Stimulated activated CD4-positive, alpha-beta T cell treated with anti-CD3 and anti-CD28 coated beads, Interleukin-2, amount 100 ng/mL, for 48 hours (primary cell): ENCODE results near the gene PAX2.
A peak's percentile ranks its signal among the peaks of the same experiment; 100 is the strongest.

Source experiments
- DNase-seq, 2 donors: peaks; one replicate each; pipeline ENCODE4 v3.0.0-alpha.2; 2020

PAX2 gene

DNA sequence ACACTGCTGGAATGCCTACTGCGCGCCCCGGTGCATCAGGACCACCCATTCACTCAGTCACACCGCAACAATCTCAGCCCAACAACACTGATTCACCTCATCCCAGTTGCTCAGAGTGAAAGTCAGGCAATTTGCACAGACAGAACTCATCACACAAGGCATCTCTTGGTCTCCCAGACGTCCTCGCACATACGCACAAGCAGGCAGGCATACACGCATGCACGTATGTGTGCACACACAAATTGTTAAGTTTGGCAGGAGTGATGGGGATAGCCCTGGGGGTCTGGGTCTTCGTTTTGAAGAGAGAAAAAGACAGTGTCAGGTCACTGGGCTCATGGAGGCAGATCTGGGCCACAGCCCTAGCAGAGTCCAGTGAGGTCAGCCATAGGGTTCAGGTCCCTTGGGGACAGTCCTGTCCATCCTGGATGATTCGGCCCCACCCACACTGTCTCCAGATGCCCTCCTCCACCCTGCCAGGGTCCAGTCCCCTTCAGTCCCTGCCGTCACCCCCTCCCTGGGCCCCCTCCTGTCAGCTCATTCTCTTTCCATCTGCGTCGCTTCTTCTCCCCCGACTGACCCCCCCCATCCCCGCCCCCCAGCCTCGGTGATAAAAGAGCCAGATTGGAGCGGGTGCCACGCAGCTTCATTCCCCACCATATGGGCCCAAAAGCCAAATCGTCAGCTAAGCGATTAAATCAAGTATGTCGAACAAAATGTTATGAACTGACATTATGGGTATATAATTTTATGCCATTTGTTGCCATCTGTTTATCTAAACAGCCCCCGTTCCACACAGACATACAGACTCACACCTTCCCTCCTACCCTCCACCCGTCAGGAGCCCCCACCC lies 118.9 kb downstream of the PAX2 start:
- DNase-seq, result no peak

GRCh38 chr10:100864978-100865377 lies 119.6 kb downstream of the PAX2 start:
- no peak for DNase-seq

GRCh38 chr10:100866010-100866409 lies 120.6 kb downstream of the PAX2 start:
- no peak for DNase-seq

DNA sequence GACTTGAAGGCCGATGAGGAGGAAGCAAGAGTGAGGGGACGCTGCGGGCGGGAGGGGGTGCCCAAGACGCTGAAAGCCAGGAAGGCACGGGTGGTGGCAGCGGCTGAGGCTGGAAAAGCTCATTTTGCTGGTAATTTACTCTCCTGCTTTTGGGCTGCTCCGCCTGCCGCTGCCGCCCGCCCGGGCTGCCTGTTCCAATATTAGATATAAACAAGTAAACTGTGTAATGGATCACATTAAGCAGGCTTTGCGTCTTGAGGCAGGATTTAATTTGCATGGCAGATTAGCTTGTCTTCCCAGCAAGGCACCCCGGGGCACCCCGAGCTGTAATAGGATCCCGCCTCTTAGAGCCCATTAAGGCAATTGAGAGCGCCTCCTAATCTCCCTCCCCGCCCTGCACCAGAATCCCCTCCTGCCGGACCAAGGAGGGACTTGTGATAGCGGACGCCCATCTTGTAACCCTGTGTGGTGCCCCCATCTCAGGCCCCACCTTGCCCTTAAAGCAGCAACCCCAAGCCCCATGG lies 121.3 kb downstream of the PAX2 start:
- DNase-seq, result no peak

DNA sequence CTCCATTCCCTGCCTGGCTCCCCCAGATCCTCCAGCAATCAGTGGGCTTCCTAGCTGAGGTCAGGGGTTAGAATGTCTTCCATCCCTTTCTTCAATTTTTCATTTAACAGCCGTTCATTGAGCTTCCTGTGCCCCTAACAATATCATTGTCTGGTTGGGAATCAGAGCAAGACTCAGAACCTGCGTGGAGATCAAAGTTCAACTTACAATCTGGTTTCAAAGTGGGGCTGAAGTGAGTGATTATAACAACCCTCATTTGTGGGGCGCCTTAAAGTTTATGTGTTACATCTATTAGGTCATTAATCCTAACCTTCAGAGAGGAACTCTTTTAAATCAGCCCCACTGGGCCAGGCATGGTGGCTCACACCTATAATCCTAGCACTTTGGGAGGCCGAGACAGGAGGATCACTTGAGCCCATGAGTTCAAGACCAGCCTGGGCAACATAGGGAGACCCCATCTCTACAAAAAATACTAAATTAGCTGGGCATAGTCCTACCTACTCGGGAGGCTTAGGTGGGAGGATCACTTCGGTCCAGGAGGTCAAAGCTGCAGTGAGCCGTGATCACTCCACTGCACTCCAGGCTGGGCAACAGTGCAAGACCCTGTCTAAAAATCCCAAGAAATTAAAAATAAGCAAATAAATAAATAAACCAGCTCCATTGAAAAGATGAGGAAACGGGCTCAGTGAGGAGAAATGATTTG lies 122.0 kb downstream of the PAX2 start:
- DNase-seq, result no peak

DNA sequence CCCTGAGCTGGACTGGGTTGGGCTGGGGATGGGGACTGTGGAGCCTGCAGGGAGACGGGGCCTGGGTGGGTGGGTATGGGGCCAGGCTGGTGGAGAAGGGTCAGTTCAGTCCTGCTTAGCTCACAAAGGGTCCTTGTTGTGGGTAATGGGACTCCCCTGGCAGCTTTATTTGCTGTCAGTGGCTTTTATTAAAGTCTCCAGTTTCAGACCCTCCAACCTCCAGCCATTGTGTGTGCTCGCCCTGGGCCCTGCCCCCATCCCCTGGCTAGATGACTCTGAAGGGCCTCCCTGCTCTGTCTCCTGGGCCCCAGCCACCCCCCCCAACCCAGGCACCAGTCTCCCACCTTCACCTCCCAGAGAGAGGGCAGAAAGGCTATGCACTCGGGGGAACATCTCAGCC lies 123.0 kb downstream of the PAX2 start:
- DNase-seq, result no peak

DNA sequence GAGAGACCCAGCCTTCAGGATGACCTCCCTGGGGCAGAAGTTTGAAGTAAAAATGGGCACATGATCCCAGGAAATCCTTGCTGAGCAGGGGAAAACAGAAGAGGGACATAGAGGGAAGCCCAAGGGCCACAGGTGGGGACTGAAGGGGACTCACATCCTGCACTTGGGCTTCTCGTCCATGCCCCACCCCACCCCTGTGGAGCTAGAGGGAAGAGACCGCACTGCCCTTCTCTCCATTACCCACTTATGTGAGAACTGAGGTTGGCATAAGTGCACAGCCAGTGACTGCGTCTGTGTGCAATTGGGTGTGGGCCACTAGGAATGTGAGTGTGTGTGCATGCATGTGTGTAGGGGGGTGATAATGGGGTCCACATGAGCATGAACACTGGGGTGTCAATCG lies 124.0 kb downstream of the PAX2 start:
- DNase-seq, result no peak

DNA sequence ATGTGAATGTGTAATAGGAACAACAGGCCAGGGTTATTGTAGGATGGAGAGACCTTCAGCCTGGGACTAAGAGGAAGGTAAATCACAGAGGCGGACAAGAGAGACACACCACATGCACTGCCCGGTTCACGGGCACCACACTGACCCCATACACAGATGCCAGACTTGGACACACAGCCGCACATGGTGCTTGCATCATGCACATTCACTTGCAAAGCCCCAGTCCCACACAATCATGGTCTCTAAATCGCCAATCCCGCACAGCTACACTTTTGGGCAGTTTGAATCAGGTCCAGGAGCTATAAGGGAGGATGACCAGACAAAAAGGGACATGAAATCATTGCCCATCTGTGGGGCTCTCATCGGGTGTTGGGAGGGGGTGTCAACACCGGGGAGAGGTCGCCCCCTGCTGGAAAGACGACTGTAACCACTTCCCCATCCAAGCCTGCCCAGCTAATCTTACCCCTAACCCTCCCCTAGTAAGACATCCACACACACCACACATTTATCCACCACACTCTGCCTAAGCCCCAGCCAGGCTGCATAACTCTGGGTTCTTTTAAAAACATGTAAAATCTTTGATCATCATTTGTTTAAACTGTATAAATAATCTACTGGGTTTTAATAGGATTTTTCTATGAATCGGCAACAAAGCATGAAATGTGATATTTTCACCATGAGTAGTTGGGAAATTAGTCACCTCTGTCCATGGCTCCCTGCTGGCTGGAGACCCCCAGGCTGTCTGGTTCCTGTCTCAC lies 126.8 kb downstream of the PAX2 start:
- DNase-seq, result peak; percentile 76 to 81

- no peak for DNase-seq
Observed at GRCh38 chr10:100873146-100873826, 127.9 kb downstream of the PAX2 start.

GRCh38 chr10:100873827-100874326 lies 128.5 kb downstream of the PAX2 start:
- DNase-seq, result no peak

DNA sequence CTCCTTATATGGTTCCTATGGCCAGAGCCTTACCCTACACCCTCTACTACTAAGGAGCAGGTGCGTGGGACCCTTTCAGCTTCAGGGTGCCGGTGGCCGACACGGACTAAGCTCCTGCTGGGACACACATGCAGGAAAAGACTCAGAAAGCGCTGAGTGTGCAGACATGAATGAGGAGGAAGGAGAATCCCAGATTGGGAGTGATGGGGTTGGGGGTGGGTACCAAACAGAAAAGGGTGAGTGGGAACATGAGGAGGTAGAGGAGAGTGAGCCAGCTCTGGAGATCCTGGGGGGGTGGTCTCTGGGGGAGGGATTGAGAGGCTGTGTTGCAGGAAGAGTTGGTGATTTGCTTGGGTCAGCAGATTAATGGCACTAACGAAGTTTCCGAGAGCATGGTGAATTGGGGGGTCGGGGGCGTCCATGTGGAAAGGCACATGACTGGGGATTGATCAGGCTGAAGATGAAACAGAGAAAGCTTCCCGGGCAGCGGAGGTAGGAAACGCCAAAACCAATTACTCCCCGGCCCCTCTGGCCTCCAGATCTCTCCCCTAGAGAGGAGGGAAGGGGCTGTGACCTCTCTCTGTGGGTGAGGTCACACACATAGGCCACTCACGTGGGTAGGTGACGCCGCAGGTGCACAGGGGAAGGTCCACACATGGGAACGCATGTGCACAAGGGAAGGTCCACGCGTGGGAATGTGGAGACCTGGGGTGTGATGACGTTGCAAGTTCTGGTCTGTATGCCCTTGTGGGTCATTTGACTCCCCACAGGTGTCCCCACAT lies 129.5 kb downstream of the PAX2 start:
- DNase-seq, result no peak

- no peak for DNase-seq
Observed at GRCh38 chr10:100875484-100876166, 130.2 kb downstream of the PAX2 start.

- no peak for DNase-seq
Observed at GRCh38 chr10:100876585-100877460, 131.4 kb downstream of the PAX2 start.

DNA sequence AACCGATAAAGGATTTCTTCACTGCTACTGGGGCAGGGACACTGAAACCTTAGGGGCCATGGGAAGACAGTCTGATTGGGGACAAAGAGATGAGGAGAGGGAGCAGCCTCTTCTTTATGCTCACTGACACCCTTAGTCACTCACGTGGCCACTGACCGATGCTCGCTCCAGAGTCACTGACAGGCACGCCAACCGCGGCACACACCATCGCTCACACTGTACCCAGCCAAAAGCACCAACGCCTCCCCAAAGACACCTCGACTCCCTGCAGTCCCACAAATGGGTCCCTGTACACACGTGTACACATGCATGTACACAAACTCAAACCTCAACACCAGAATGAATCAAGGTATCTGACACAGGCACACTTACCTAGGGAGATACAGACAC lies 132.1 kb downstream of the PAX2 start:
- DNase-seq, result no peak

DNA sequence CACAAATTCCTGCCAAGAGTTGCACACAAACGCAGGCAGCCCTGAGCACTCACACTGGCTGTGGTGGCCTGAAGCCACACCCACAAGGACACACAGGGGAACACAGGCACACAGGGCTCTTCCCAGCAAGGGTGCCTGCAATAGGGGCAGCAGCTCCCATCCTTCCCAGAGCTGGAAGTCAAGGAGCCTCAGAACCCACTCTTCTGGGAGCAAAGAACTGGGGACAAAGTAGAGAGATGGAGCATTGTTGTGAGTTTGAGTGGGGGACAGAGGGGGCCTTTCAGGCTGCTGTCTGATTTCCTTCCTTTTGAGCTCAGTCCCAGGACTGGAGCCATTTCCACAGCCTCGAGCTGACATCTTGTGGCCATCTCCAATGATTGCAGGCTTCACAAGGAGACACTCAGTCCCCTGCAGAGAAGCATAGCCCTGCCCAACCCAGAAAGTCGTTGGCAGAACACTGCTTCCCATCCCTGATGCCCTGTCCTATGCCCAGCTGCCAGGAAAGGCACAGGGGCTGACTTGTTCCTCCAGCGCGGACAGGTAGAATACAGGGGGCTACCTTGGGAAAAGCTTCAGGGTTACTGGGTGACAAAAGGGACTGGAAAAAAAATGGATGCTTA lies 133.0 kb downstream of the PAX2 start:
- peak; percentile 12 to 13 for DNase-seq
